ENCODE data around the gene GNB3. TPM values are rescaled to one million over a fixed set of nuclear protein-coding genes. Genes with fewer than 3 reads are reported as not detected.

GNB3 gene
- total RNA-seq, 2 experiments from 2014 or later = 0.48 to 0.54 TPM

DNA sequence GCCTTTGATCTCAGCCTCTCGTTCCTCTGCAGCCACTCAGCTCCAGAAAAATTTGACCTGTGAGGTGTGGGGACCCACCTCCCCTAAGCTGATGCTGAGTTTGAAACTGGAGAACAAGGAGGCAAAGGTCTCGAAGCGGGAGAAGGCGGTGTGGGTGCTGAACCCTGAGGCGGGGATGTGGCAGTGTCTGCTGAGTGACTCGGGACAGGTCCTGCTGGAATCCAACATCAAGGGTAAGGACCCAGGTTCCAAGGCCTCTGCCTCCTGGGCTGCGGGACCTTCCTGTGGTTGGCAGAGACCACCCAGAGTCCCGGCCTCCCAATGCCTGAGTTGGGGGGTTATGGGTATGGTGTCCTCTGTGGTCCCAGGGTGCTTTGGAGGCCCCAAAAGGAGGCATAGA lies 23.6 kb upstream of the GNB3 start:
- peaks cover 24% of the 10 kb centered on the region for H3K36me3 Mint-ChIP-seq (ENCODE audit: low read depth)
- peaks cover 10% of the 10 kb centered on the region for H3K4me1 Mint-ChIP-seq (ENCODE audit: low read depth)
- DNase-seq = no peak
- CTCF ChIA-PET = interaction anchor here (2.1 kb wide), 1 partner anchor 63 kb away, joined by 12 read pairs; the partner anchor contains the start of gene MLF2
- no peak overlapping the region for H3K27ac Mint-ChIP-seq
- intact Hi-C loops (cut with micrococcal nuclease) = no loop called here
- no peaks in the 10 kb centered on the region for H3K27me3 Mint-ChIP-seq (ENCODE audit: low read depth)
- H3K4me3 Mint-ChIP-seq = no peak overlapping the region
- H3K9me3 Mint-ChIP-seq = no peaks in the 10 kb centered on the region

- H3K4me3 Mint-ChIP-seq = no peak overlapping the region
- CTCF ChIA-PET = no interaction called here
- H3K4me1 Mint-ChIP-seq (ENCODE audit: low read depth) = peaks cover 11% of the 10 kb centered on the region
- intact Hi-C loops (cut with micrococcal nuclease) = no loop called here
- no peak for DNase-seq
- H3K27me3 Mint-ChIP-seq (ENCODE audit: low read depth) = peaks cover 1% of the 10 kb centered on the region
- peaks cover 23% of the 10 kb centered on the region for H3K36me3 Mint-ChIP-seq (ENCODE audit: low read depth)
- H3K27ac Mint-ChIP-seq = no peak overlapping the region
- no peaks in the 10 kb centered on the region for H3K9me3 Mint-ChIP-seq
Measured at GRCh38 chr12:6817662-6818157, 23.0 kb upstream of the GNB3 start.

DNA sequence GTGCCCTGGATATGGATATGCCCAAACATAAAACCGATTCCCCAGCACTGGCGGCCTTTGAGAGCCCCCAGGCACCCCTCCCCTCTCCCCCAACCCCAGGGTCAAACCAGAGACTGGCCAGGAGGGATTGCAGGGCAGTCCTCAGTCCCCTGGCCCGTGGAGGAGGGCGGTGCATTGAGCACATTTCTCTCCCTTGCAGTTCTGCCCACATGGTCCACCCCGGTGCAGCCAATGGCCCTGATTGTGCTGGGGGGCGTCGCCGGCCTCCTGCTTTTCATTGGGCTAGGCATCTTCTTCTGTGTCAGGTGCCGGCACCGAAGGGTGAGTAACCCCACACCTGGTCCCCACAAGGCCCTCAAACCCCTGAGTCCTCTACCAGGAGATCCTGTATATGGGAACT lies 22.5 kb upstream of the GNB3 start:
- CTCF ChIA-PET = no interaction called here
- peaks cover 11% of the 10 kb centered on the region for H3K4me1 Mint-ChIP-seq (ENCODE audit: low read depth)

DNA sequence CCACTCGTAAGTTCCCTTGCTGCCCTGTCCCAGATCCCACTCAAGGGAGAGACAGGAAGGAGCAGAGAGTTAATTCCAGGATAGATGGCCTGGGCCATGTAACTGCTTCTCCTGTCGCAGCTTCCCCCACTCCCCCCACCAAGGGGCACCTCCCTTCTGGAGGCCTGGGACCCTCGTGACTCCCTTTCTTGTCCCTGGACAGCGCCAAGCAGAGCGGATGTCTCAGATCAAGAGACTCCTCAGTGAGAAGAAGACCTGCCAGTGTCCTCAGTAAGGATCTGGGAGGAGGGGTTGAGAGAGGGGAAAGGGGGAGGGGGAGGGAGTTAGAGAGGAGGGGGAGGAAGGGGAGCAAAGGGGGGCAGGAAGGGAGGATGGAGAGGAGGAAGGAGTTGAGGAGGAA lies 22.1 kb upstream of the GNB3 start:
- no peak for DNase-seq
- CTCF ChIA-PET = no interaction called here
- intact Hi-C loops (cut with micrococcal nuclease) = no loop called here
- Mint-ChIP-seq H3K27me3 (ENCODE audit: low read depth) (peaks cover 2% of the 10 kb centered on the region), H3K36me3 (ENCODE audit: low read depth) (peaks cover 23% of the 10 kb centered on the region), H3K4me1 (ENCODE audit: low read depth) (peaks cover 11% of the 10 kb centered on the region), H3K27ac (no peak overlapping the region), H3K9me3 (no peaks in the 10 kb centered on the region), H3K4me3 (no peak overlapping the region)

More for the DNA sequence above, 22.5 kb upstream of the GNB3 start:
- Mint-ChIP-seq H3K27ac (no peak overlapping the region), H3K36me3 (ENCODE audit: low read depth) (peaks cover 23% of the 10 kb centered on the region), H3K27me3 (ENCODE audit: low read depth) (peaks cover 2% of the 10 kb centered on the region), H3K4me3 (no peak overlapping the region), H3K9me3 (no peaks in the 10 kb centered on the region)
- intact Hi-C loops (cut with micrococcal nuclease) = no loop called here
- no peak for DNase-seq

GRCh38 chr12:6819106-6820030 lies 21.4 kb upstream of the GNB3 start:
- Mint-ChIP-seq H3K27ac (no peak overlapping the region), H3K36me3 (ENCODE audit: low read depth) (peaks cover 18% of the 10 kb centered on the region), H3K27me3 (ENCODE audit: low read depth) (peaks cover 2% of the 10 kb centered on the region), H3K4me1 (ENCODE audit: low read depth) (peaks cover 11% of the 10 kb centered on the region), H3K4me3 (no peak overlapping the region), H3K9me3 (no peaks in the 10 kb centered on the region)
- intact Hi-C loops (cut with micrococcal nuclease) = no loop called here
- DNase-seq = no peak
- CTCF ChIA-PET = interaction anchor here (11.7 kb wide), 1 partner anchor 64 kb away, joined by 166 read pairs; the partner anchor contains the start of gene MLF2

DNA sequence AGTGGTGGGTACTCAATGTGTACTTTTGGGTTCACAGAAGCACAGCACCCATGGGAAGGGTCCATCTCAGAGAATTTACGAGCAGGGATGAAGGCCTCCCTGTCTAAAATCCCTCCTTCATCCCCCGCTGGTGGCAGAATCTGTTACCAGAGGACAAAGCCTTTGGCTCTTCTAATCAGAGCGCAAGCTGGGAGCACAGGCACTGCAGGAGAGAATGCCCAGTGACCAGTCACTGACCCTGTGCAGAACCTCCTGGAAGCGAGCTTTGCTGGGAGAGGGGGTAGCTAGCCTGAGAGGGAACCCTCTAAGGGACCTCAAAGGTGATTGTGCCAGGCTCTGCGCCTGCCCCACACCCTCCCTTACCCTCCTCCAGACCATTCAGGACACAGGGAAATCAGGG lies 20.6 kb upstream of the GNB3 start:
- Mint-ChIP-seq H3K4me3 (no peak overlapping the region), H3K4me1 (ENCODE audit: low read depth) (peaks cover 11% of the 10 kb centered on the region), H3K9me3 (no peaks in the 10 kb centered on the region), H3K27me3 (ENCODE audit: low read depth) (peaks cover 8% of the 10 kb centered on the region), H3K27ac (no peak overlapping the region), H3K36me3 (ENCODE audit: low read depth) (peaks cover 13% of the 10 kb centered on the region)
- intact Hi-C loops (cut with micrococcal nuclease) = no loop called here
- no peak for DNase-seq
- CTCF ChIA-PET = interaction anchor here (1.5 to 11.7 kb wide), 2 partner anchors 40 to 64 kb away, joined by 4 to 166 read pairs; partner anchors contain the start of gene MLF2

GRCh38 chr12:6821591-6822425 lies 18.9 kb upstream of the GNB3 start, which contains the start of gene GPR162:
Gene GPR162 (plus strand): TSS chr12:6821821. CDS start chr12:6823899, 2,078 bp downstream.
- intact Hi-C loops (cut with micrococcal nuclease) = no loop called here
- H3K4me1 Mint-ChIP-seq (ENCODE audit: low read depth) = peaks cover 13% of the 10 kb centered on the region
- peak; percentile 27 for DNase-seq
- peaks cover 12% of the 10 kb centered on the region for H3K27me3 Mint-ChIP-seq (ENCODE audit: low read depth)
- no peak within 1 kb of the TSS for H3K27ac Mint-ChIP-seq
- peaks cover 11% of the 10 kb centered on the region for H3K36me3 Mint-ChIP-seq (ENCODE audit: low read depth)
- CTCF ChIA-PET = interaction anchor here (0.7 to 11.7 kb wide), 9 partner anchors 9 to 204 kb away, joined by 3 to 166 read pairs (median 4); partner anchors contain the start of gene MLF2
- H3K4me3 Mint-ChIP-seq = peak within 1 kb of the TSS; percentile 32
- H3K9me3 Mint-ChIP-seq = no peaks in the 10 kb centered on the region

GRCh38 chr12:6822426-6823135 lies 18.1 kb upstream of the GNB3 start:
- no peak for DNase-seq
- Mint-ChIP-seq H3K36me3 (ENCODE audit: low read depth) (peaks cover 8% of the 10 kb centered on the region), H3K4me1 (ENCODE audit: low read depth) (peaks cover 17% of the 10 kb centered on the region), H3K27ac (no peak overlapping the region), H3K4me3 (no peak overlapping the region), H3K27me3 (ENCODE audit: low read depth) (peaks cover 16% of the 10 kb centered on the region), H3K9me3 (no peaks in the 10 kb centered on the region)
- CTCF ChIA-PET = interaction anchor here (0.8 to 11.7 kb wide), 7 partner anchors 10 to 67 kb away, joined by 3 to 166 read pairs (median 4); partner anchors contain the start of gene MLF2
- intact Hi-C loops (cut with micrococcal nuclease) = no loop called here

DNA sequence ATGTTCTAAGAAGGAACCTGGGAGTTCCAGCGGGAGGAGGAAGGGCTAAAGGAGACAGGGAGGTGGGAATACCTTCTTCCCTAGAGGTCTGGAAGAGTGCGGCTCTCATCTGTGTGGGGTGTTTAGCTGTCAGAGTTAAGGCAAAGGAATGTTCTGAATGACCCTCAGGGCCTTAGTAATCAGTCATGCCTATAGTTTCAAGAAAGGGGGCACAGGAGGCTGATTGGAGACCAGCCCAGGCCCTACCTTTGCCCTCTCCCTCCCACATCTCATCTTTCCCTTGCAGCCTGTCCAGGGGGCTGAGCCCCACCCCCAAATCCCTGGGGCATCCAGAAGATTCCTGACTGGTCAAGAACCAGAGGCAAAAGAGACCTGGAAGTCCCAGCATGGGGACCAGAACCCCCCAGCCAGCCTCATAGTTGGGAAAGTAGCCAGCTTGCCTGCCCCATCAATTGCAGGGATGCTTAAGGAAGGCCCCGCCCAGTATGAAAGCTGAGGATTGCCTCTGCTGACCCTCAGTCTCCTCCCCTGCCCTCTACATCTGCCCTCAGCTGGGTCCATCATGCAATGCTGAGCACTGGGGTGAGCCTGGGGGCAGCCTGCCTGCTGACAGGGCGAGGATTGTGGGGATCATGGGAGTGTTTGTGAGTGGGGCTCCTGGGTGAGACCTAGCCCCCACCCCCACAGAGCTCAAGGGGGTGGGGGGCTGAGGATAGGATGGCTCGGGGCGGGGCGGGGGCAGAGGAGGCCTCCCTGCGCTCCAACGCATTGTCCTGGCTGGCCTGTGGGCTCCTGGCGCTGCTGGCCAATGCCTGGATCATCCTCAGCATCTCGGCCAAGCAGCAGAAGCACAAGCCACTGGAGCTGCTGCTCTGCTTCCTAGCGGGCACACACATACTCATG lies 17.3 kb upstream of the GNB3 start:
- intact Hi-C loops (cut with micrococcal nuclease) = no loop called here
- Mint-ChIP-seq H3K27ac (no peak overlapping the region), H3K27me3 (ENCODE audit: low read depth) (peaks cover 19% of the 10 kb centered on the region), H3K36me3 (ENCODE audit: low read depth) (peaks cover 2% of the 10 kb centered on the region), H3K9me3 (no peaks in the 10 kb centered on the region), H3K4me3 (no peak overlapping the region), H3K4me1 (ENCODE audit: low read depth) (peaks cover 20% of the 10 kb centered on the region)
- no peak for DNase-seq
- CTCF ChIA-PET = interaction anchor here (0.6 to 11.7 kb wide), 13 partner anchors 10 to 104 kb away, joined by 3 to 166 read pairs (median 4); partner anchors contain the start of genes CD4 and MLF2

- Mint-ChIP-seq H3K27me3 (ENCODE audit: low read depth) (peaks cover 19% of the 10 kb centered on the region), H3K4me3 (no peak overlapping the region), H3K36me3 (ENCODE audit: low read depth) (no peaks in the 10 kb centered on the region), H3K9me3 (no peaks in the 10 kb centered on the region), H3K27ac (no peak overlapping the region), H3K4me1 (ENCODE audit: low read depth) (peaks cover 25% of the 10 kb centered on the region)
- CTCF ChIA-PET = interaction anchor here (0.6 to 11.7 kb wide), 22 partner anchors 10 to 203 kb away, joined by 3 to 166 read pairs (median 6); partner anchors contain the start of genes CD4, MLF2 and PTMS
- intact Hi-C loops (cut with micrococcal nuclease) = no loop called here
- no peak for DNase-seq
Measured at GRCh38 chr12:6824085-6824775, 16.5 kb upstream of the GNB3 start.

Data from activated naive CD4-positive, alpha-beta T cell treated with anti-CD3 and anti-CD28 coated beads for 36 hours (primary cell).